GM19455 (cell line): ENCODE data around the gene UST.

ENCODE experiments used
- ATAC-seq: cut with Tn5 transposase; IDR thresholded peaks from one replicate; pipeline ENCODE4 v1.9.1; 2021; ENCODE audit not compliant: unreplicated experiment

UST gene

DNA sequence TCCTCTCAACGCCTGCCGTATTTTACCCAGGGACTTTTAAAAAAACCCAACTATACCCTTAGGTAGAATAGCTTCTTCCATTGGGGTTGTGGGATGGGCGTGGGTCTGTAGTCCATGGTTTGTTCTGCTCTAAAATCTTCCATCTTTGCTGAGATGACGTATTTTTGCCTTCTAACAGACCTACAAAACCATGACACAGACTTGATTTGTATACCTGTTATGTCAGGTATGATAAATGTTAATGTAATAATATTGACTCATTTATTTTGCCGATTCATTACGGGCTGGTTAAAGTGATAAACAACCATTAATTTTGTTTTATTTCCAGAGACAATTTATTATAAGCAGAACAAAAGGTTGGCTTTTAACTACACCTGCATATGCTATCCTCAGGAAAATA, 48.7 kb downstream of the UST start:
- no peak for ATAC-seq

- no peak for ATAC-seq
These were observed 52.8 kb downstream of the UST start for GRCh38 chr6:148799647-148800046.

DNA sequence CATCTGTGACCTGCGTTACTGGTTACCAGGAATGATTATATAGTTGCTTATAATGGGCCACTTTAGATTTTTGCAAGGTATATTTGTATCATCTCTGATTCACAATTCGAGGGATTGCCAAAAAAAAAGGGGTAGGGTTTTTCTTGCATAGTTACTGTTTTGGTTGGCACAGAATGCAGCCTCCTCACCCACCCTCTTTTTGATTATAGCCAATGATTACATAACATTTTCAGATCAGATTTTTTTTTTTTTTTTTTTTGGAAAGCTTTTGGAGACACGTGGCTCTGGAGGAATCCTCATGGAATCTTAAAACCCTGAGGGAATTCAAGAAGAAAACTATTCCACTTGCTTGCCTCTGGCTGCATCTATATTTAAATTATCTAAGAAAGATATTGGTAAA, 53.7 kb downstream of the UST start:
- ATAC-seq: no peak

GRCh38 chr6:148803979-148804378, 57.1 kb downstream of the UST start:
- no peak for ATAC-seq

- no peak for ATAC-seq
These were observed 58.9 kb downstream of the UST start for GRCh38 chr6:148805777-148806176.

- ATAC-seq: no peak
These were observed 61.0 kb downstream of the UST start for GRCh38 chr6:148807784-148808183.

DNA sequence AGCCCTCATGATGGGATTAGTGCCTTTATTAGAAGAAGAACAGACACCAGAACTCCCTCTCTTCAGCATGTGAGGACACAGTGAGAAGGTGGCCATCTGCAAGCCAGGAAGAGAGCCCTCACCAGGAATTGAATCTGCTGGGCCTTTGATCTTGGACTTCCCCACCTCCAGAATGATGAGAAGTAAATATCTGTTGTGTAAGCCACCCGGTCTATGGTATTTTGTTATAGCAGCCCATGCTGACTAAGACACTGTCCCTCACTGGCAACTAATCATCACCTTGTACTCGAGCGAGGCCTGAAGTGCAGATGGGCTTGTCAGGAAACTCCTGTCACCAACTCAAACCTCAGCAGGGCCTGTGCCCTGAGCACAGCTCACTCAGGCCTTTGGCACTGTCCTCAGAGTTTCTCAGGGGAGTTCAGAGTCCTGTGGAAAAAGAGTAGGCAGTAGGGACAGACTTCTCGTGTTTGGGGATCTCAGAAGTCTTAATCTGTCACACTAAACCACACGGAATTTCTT, 62.0 kb downstream of the UST start:
- ATAC-seq: no peak

DNA sequence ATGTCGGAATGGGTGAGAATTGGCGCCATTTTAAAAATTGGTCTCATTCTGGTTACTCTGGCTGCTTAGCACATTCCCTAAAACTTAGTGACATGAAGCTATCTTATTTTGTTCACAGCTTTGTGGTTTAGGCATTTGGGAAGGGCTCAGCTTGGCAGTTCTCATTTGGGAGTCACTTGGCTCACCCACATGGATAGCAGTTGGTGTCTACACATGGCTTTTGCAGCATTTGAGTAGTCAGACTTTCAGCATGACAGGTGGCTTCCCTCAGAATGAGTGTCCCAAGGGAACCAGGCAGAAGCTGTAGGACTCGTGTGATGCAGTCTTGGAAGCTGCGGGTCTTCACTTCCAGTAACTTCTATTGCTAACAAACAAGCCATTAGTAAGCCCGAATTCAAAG, 64.6 kb downstream of the UST start:
- ATAC-seq: no peak

DNA sequence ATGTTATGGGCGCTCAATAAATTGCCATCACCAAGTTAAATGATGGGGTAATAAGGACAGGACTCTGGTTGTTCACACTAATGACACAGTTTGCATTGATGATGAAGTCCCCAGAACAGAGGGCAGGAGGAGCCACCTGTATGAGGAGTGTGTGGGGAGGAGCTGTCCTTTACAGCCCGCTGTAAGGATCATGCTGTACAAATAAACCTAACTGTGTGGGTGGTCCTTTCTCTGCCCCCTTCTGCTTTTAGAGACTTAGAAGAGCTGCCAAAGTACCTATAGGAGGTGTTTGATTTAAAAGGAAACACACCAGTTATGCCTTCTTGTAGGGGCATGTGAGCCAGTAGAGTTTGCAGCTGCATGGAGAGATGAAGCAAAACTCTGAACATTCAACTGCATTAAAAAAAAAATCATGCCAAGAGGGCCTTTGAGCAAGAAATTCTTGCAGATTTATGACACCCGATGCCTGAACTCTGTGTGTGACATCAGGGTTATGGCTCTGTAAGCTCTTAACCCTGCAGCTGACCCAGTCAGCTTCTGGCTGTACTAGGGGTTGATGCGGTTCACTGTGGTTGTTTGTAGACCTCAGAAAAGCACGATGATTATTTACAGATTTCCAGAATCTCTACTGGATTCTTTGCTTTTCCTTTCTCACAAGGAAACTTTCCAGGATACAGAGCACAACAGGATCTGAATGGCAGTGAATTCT, 67.4 kb downstream of the UST start:
- ATAC-seq: no peak

GRCh38 chr6:148814869-148815268, 68.0 kb downstream of the UST start:
- no peak for ATAC-seq

DNA sequence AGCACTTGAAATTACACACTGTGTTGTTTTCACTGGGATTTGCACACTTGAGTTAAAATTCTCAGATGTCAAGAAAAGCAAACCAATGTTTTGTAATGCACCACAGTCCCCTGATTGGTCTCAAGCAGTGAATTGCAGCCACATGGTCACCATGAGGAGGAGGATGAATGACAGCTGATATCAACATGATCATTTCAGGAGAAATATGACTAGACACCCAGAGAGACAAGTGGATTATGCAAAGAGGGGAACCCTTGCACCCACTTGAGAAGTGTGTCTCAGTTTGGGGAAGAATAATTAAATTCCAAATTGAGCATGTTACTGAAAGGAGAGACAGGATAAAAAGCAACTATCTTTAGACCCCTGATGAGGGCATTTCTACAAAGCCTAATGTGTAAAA, 69.3 kb downstream of the UST start:
- no peak for ATAC-seq

GRCh38 chr6:148817689-148818088, 70.9 kb downstream of the UST start:
- no peak for ATAC-seq

DNA sequence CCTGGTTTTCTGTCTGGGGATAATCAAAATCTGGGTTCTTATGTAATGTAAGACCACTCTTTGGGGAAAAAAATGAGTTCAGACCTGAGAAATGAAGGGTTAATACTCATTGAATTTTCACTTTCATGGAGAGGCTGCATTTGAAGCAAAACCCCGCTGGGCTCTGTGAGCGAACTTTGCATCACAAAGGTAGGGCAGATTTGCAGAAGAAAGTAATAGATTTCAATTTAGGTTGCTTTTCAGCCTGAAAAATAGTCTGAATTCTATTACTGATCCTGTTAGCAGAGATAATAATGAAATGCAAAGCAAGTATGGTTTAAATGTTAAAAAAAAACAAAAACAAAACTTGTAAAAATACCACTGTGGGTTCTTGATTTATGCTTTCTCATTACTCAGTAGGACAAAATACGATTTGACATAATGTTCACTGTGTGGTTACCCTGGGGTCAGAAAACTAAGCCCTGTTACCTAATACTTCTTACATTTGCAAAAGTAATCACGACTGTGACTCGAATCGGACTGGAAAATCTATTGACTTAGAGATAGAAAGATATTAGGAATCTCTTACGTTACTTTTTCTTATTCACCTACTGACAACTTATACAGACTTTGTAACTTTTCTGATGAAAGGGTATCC, 72.2 kb downstream of the UST start:
- ATAC-seq: no peak

GRCh38 chr6:148819852-148820251, 73.0 kb downstream of the UST start:
- ATAC-seq: no peak

GRCh38 chr6:148822819-148823218, 76.0 kb downstream of the UST start:
- ATAC-seq: no peak

DNA sequence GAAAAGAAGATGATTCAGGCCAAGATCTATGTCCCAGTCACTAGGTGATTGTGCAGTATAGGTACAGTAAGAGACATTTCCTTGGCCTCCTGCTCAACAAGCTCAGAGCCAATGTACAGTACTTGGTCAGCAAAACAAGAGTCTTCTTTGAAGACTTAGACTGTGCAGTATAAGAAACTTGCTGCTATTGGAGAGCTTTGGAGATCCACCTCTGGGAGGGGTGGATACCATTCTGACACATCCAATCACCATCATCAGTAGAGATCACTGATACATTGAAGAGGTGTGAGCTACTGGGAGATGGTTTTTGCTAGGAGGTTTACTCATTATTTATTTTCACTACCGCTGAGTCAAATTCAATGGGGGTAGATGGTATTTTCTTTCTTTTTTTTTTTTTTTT, 77.5 kb downstream of the UST start:
- no peak for ATAC-seq

- ATAC-seq: no peak
These were observed 78.1 kb downstream of the UST start for GRCh38 chr6:148824960-148825359.

DNA sequence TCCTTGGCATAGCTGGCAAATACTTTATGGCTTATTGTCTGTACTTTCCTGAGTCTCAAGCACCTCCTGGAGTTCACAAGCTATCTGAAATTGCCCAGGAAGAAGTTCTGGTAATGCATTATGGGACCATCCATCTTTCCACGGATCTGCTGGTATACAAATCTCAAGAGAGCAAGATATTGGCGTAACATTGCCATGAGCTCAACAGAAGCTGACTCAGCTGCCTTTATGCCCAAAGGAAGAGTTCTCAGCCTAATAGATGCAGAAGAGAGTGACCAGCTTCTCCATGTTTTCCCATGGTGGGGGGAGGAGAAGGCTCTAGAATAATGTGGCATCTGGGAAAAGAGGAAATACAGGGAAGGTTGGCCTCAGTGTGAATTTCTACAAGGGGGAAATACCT, 78.7 kb downstream of the UST start:
- no peak for ATAC-seq

- ATAC-seq: no peak
These were observed 80.7 kb downstream of the UST start for GRCh38 chr6:148827416-148828045.

GRCh38 chr6:148828047-148828446, 81.2 kb downstream of the UST start:
- no peak for ATAC-seq

DNA sequence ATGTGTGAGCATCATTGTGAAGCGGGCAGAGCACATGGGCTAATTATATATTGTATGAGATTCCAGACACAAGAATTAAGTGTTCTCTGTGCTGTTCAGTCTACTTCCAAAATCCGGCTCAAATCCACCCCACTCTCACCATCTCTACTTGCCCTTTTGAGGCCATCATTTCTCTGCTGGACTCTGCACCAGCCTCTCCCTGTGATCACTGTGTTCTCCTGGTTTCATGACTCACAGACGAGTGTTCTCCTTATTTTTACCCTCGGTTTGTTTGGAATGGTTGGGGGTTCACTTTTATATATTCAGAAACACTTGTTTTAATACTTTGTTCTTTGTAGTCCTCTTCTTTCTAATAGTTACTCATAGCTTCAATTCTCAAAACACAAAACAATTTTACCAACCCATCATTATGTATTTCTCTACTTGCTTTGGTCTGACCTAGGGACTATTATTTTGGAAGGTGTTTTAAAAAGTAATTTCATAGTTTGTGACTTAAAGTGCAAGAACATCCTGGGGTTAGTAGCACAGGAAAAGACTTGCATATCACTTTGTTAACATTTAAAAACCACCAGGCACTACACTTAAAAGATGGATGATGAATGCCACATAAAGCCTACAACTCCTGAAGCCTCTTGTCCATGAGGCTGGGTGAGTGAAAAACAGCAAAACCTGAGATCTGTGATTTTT, 82.7 kb downstream of the UST start:
- ATAC-seq: no peak

DNA sequence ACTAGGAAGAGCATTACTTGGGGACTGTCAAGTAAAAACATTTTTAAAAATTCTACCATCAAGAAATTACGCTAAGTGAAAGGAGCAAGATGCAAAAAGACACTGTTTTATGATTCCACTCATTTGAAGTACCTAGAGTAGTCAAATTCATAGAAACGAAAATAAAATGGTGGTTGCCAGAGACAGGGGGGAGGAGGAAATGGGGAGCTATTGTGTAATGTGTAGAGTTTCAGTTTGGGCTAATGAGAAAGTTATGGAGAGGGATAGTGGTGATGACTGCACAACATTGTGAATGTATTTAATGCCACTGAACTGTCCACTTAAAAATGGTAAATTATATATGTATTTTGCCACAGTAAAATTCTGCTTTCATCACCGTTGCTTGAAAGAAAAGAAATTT, 83.8 kb downstream of the UST start:
- no peak for ATAC-seq
